GM12892 (cell line): ENCODE data around the gene ADAMTS2.

Experiments
- POLR2A ChIP-seq: IDR thresholded peaks from 2 replicates; pipeline ENCODE4 v1.6.1; 2011; ENCODE audit warnings: low read depth, low read length, control low read depth
- TAF1 ChIP-seq: IDR thresholded peaks from 2 replicates; pipeline ENCODE4 v1.6.1; 2011; ENCODE audit warnings: low read depth, mild to moderate bottlenecking, control low read depth, low read length, borderline replicate concordance

GRCh38 chr5:179119415-179120170 is 225.7 kb downstream of the ADAMTS2 start:
- no peak for TF ChIP-seq TAF1
- TF ChIP-seq POLR2A, result no peak
